HepG2 (cell line): ENCODE results near the gene DEDD2. TPM values are rescaled to one million over a fixed set of nuclear protein-coding genes. Genes with fewer than 3 reads are reported as not detected.
A peak's percentile ranks its signal among the peaks of the same experiment; 100 is the strongest.

Experiments
- AGO1 ChIP-seq: fragments of 200-400 bp; formaldehyde crosslinking; IDR thresholded peaks from 2 replicates; pipeline ENCODE4 v1.6.1; 2017; ENCODE audit warnings: mild to moderate bottlenecking, low read depth, low read length, moderate library complexity; ENCODE audit not compliant: poor library complexity, severe bottlenecking
- AGO2 ChIP-seq: fragments of 200-400 bp; formaldehyde crosslinking; optimal IDR thresholded peaks from 2 replicates; pipeline ENCODE3; 2017; ENCODE audit warnings: mild to moderate bottlenecking, low read depth, low read length, moderate library complexity
- ARID2 ChIP-seq: sonication (generic); formaldehyde crosslinking; IDR thresholded peaks from 2 replicates; pipeline ENCODE4 v1.8.1; 2022; ENCODE audit warnings: mild to moderate bottlenecking, missing genetic modification reagents, borderline replicate concordance
- EHMT2 ChIP-seq: fragments of 200-600 bp; sonication (generic); IDR thresholded peaks from 2 replicates; pipeline ENCODE4 v1.7.0; 2017; ENCODE audit warnings: antibody characterized with exemption, low read depth, low read length, borderline replicate concordance
- FOXK2 ChIP-seq: fragments of 450-650 bp; IDR thresholded peaks from 2 replicates; pipeline ENCODE4 v1.6.1; 2016
- GTF3A ChIP-seq: sonication (generic); formaldehyde crosslinking; conservative IDR thresholded peaks from 2 replicates; pipeline ENCODE4 v1.4.0; 2020; ENCODE audit warnings: mild to moderate bottlenecking, missing genetic modification reagents
- KAT2B ChIP-seq: fragments of 150-350 bp; IDR thresholded peaks from 2 replicates; pipeline ENCODE4 v1.6.1; 2014; ENCODE audit warnings: low read depth, low read length, borderline replicate concordance
- MBD4 ChIP-seq: IDR thresholded peaks from 2 replicates; pipeline ENCODE4 v1.6.1; 2012; ENCODE audit warnings: low read length, inconsistent platforms, borderline replicate concordance
- NCOA2 ChIP-seq: sonication (generic); formaldehyde crosslinking; IDR thresholded peaks from 2 replicates; pipeline ENCODE4 v1.8.0; 2022; ENCODE audit warnings: inconsistent platforms
- SOX6 ChIP-seq, 2 experiments: fragments of 450-650 bp in 1 of 2; sonication (generic) in 1 of 2; formaldehyde crosslinking in 1 of 2; IDR thresholded peaks; 2 replicates each; pipeline versions ENCODE4 v1.4.0 to v1.6.1; 2017 to 2020; ENCODE audit warnings: antibody characterized with exemption in 1 of 2, mild to moderate bottlenecking in 1 of 2, missing genetic modification reagents in 1 of 2
- ZMYM3 ChIP-seq: sonication (generic); formaldehyde crosslinking; IDR thresholded peaks from 2 replicates; pipeline ENCODE4 v1.5.1; 2020; ENCODE audit warnings: mild to moderate bottlenecking, missing genetic modification reagents
- ZNF282 ChIP-seq: fragments of 450-650 bp; IDR thresholded peaks from 2 replicates; pipeline ENCODE4 v1.6.1; 2018; ENCODE audit not compliant: partially characterized antibody
- ZNF337 ChIP-seq: sonication (generic); formaldehyde crosslinking; IDR thresholded peaks from 2 replicates; pipeline ENCODE4 v1.5.1; 2020; ENCODE audit warnings: missing genetic modification reagents, low read depth, mild to moderate bottlenecking, borderline replicate concordance
- polyA plus RNA-seq, 8 experiments: library from polyadenylated mRNA; depleted of rRNA in 3 of 8; stranded (reverse) in 7 of 8; unstranded in 1 of 8; fragments of >200 nt; fragmentation: Illumina TruSeq in 4 of 8; extraction: Trizol in 4 of 8; gene quantifications; 2 replicates each; pipeline versions ENCODE4 v1.2.1 to v1.2.3, GENCODE V29; 2011 to 2016; ENCODE audit warnings: low read depth in 4 of 8, missing spikeins in 1 of 8, mixed read lengths in 1 of 8; ENCODE audit not compliant: insufficient read depth in 1 of 8
- total RNA-seq, 5 experiments: library from RNA; depleted of rRNA; stranded (reverse); fragments of >200 nt; fragmentation: Illumina TruSeq; extraction: Trizol; gene quantifications; 2 replicates each; pipeline ENCODE4 v1.2.3, GENCODE V29; 2016; ENCODE audit warnings: low read depth in 1 of 5
- TF ChIP-seq, protein P1 (sequence below): IDR thresholded peaks from 2 replicates; pipeline ENCODE4 v1.6.1; 2012; ENCODE audit warnings: low read length, improper control_type of control experiment
- TF ChIP-seq, protein P2 (sequence below): sonication (generic); formaldehyde crosslinking; IDR thresholded peaks from 2 replicates; pipeline ENCODE4 v1.4.0; 2020; ENCODE audit warnings: missing genetic modification reagents
- TF ChIP-seq, protein P3 (sequence below): sonication (generic); formaldehyde crosslinking; IDR thresholded peaks from 2 replicates; pipeline ENCODE4 v1.8.0; 2022; ENCODE audit warnings: low read depth, missing genetic modification reagents
- TF ChIP-seq, protein P4 (sequence below): sonication (generic); formaldehyde crosslinking; IDR thresholded peaks from 2 replicates; pipeline ENCODE4 v1.8.0; 2022; ENCODE audit warnings: mild to moderate bottlenecking, missing genetic modification reagents, moderate library complexity
- TF ChIP-seq, protein P5 (sequence below): sonication (generic); formaldehyde crosslinking; IDR thresholded peaks from 2 replicates; pipeline ENCODE4 v1.4.0; 2020; ENCODE audit warnings: missing genetic modification reagents; ENCODE audit errors: not compliant biosample characterization

Gene DEDD2
- total and polyA plus RNA-seq, 2 of the 13 experiments (the other 11 are each of a cell fraction or from before 2014, with no cell fraction given) = 19.2 to 24.7 TPM

DNA sequence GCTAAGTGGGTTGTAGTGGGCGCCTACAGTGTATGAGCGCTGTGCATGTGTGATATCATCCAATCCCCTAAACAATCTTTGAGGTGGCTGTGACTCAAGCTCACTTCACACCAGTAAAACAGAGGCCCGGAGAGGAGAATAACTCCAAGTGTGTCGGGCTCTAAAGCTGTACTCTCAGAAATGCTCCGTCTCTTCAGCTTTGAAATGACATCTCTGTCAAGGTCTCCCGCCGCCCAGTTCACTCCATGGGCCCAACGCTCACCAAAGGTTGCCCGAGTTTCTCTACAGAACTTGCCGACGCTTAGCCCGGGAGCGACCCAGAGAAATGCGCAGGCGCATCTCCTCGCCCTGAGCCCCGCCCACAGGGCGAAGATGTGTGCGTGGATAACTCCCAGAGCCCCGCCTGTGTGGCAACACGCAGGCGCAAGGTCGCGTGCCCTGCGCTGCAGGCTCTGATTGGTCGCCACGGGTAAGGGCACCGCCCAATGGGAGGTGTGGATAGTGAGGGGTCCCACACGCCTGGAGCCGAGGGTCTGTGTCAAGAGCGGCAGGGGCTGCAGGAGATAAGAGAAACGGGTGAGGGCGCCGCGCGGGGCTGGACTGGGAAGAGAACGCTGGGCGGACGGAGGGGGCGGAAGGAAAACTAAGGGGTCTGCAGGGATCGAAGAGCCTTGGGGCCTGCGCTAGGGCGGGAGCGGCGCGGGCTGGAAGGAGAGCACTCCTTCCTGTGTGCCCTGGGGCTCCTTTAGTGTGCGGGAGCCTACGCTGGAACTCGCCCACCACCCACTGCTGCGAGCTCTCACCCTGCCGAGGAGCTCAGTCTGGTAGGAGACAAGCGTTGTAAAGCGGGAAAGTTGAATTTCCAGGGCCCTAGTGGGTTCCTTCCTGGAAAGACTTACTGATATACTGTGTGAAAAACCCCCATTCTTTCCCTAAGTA lies 2.6 kb upstream of the DEDD2 start, which contains the start of gene ZNF526 (continued):
- TF ChIP-seq, protein P1, sequence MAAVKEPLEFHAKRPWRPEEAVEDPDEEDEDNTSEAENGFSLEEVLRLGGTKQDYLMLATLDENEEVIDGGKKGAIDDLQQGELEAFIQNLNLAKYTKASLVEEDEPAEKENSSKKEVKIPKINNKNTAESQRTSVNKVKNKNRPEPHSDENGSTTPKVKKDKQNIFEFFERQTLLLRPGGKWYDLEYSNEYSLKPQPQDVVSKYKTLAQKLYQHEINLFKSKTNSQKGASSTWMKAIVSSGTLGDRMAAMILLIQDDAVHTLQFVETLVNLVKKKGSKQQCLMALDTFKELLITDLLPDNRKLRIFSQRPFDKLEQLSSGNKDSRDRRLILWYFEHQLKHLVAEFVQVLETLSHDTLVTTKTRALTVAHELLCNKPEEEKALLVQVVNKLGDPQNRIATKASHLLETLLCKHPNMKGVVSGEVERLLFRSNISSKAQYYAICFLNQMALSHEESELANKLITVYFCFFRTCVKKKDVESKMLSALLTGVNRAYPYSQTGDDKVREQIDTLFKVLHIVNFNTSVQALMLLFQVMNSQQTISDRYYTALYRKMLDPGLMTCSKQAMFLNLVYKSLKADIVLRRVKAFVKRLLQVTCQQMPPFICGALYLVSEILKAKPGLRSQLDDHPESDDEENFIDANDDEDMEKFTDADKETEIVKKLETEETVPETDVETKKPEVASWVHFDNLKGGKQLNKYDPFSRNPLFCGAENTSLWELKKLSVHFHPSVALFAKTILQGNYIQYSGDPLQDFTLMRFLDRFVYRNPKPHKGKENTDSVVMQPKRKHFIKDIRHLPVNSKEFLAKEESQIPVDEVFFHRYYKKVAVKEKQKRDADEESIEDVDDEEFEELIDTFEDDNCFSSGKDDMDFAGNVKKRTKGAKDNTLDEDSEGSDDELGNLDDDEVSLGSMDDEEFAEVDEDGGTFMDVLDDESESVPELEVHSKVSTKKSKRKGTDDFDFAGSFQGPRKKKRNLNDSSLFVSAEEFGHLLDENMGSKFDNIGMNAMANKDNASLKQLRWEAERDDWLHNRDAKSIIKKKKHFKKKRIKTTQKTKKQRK = no peak
- TF ChIP-seq MBD4 (no peak), EHMT2 (no peak), ZMYM3 (no peak), NCOA2 (CRISPR knock-in tag) (peak; percentile 47; the same call in 1 of the 2 replicates), ZNF282 (no peak), FOXK2 (peak; percentile 77; the same call in 1 of the 2 replicates), GTF3A (CRISPR knock-in tag) (no peak), ARID2 (CRISPR knock-in tag) (no peak), AGO2 (peak; percentile 52), AGO1 (no peak), SOX6 (IDR thresholded peaks at IDR 0.05) (no peak), SOX6 (CRISPR knock-in tag; IDR thresholded peaks at IDR 0.05) (no peak), ZNF337 (CRISPR knock-in tag) (no peak), KAT2B (no peak)
- TF ChIP-seq, protein P2, sequence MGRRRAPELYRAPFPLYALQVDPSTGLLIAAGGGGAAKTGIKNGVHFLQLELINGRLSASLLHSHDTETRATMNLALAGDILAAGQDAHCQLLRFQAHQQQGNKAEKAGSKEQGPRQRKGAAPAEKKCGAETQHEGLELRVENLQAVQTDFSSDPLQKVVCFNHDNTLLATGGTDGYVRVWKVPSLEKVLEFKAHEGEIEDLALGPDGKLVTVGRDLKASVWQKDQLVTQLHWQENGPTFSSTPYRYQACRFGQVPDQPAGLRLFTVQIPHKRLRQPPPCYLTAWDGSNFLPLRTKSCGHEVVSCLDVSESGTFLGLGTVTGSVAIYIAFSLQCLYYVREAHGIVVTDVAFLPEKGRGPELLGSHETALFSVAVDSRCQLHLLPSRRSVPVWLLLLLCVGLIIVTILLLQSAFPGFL (CRISPR knock-in tag) = no peak
- TF ChIP-seq, protein P3, sequence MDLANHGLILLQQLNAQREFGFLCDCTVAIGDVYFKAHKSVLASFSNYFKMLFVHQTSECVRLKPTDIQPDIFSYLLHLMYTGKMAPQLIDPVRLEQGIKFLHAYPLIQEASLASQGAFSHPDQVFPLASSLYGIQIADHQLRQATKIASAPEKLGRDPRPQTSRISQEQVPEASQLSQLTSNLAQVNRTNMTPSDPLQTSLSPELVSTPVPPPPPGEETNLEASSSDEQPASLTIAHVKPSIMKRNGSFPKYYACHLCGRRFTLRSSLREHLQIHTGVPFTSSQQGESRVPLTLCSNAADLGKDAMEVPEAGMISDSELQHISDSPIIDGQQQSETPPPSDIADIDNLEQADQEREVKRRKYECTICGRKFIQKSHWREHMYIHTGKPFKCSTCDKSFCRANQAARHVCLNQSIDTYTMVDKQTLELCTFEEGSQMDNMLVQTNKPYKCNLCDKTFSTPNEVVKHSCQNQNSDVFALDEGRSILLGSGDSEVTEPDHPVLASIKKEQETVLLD (CRISPR knock-in tag) = peak; percentile 38; the same call in 1 of the 2 replicates
- TF ChIP-seq, protein P4, sequence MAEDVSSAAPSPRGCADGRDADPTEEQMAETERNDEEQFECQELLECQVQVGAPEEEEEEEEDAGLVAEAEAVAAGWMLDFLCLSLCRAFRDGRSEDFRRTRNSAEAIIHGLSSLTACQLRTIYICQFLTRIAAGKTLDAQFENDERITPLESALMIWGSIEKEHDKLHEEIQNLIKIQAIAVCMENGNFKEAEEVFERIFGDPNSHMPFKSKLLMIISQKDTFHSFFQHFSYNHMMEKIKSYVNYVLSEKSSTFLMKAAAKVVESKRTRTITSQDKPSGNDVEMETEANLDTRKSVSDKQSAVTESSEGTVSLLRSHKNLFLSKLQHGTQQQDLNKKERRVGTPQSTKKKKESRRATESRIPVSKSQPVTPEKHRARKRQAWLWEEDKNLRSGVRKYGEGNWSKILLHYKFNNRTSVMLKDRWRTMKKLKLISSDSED (CRISPR knock-in tag) = no peak
- TF ChIP-seq, protein P5, sequence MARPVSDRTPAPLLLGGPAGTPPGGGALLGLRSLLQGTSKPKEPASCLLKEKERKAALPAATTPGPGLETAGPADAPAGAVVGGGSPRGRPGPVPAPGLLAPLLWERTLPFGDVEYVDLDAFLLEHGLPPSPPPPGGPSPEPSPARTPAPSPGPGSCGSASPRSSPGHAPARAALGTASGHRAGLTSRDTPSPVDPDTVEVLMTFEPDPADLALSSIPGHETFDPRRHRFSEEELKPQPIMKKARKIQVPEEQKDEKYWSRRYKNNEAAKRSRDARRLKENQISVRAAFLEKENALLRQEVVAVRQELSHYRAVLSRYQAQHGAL (CRISPR knock-in tag) = no peak
